Measurements from ENCODE around the gene TRAF7.
"Not testable (repeated sequence)": the region's sequence is repeated elsewhere in the genome, so short reads cannot be mapped to it uniquely, and the experiment has no call there.

The TRAF7 gene

GRCh38 chr16:2186064-2186463 is 30.5 kb downstream of the TRAF7 start:
- DNase-seq, result no peak

- no peak for DNase-seq
These were observed 30.9 kb downstream of the TRAF7 start for GRCh38 chr16:2186505-2186904.

GRCh38 chr16:2187212-2187611 is 31.6 kb downstream of the TRAF7 start:
- DNase-seq, result no peak

- no peak for DNase-seq
These were observed 32.8 kb downstream of the TRAF7 start for GRCh38 chr16:2188395-2188794.

GRCh38 chr16:2189252-2189893 is 33.8 kb downstream of the TRAF7 start:
- no peak for DNase-seq

GRCh38 chr16:2190002-2190658 is 34.5 kb downstream of the TRAF7 start:
- DNase-seq, result no peak

- DNase-seq, result no peak
These were observed 35.3 kb downstream of the TRAF7 start for GRCh38 chr16:2190659-2191445.

GRCh38 chr16:2191446-2191706 is 35.8 kb downstream of the TRAF7 start:
- no peak for DNase-seq

GRCh38 chr16:2194166-2194834 is 38.7 kb downstream of the TRAF7 start:
- peak; percentile 58 for DNase-seq

GRCh38 chr16:2194852-2195321 is 39.3 kb downstream of the TRAF7 start:
- peak; percentile 24 for DNase-seq

- no peak for DNase-seq
These were observed 40.0 kb downstream of the TRAF7 start for GRCh38 chr16:2195322-2196161.

- no peak for DNase-seq
These were observed 40.8 kb downstream of the TRAF7 start, which contains the start of gene CASKIN1 for GRCh38 chr16:2196162-2196980. Gene CASKIN1 (minus strand): TSS chr16:2196605. CDS start chr16:2196432, 173 bp downstream.

- no peak for DNase-seq
These were observed 41.5 kb downstream of the TRAF7 start for GRCh38 chr16:2196981-2197511.

GRCh38 chr16:2197765-2198164 is 42.2 kb downstream of the TRAF7 start:
- DNase-seq, result no peak

GRCh38 chr16:2198283-2198682 is 42.7 kb downstream of the TRAF7 start:
- DNase-seq, result no peak

GRCh38 chr16:2199095-2199494 is 43.5 kb downstream of the TRAF7 start:
- no peak for DNase-seq

- no peak for DNase-seq
These were observed 44.1 kb downstream of the TRAF7 start for GRCh38 chr16:2199621-2200139.

GRCh38 chr16:2200313-2200712 is 44.7 kb downstream of the TRAF7 start:
- DNase-seq, result no peak

- not testable (repeated sequence) for DNase-seq
These were observed 47.6 kb downstream of the TRAF7 start for GRCh38 chr16:2203119-2203688.

GRCh38 chr16:2204416-2205103 is 49.0 kb downstream of the TRAF7 start:
- no peak for DNase-seq

All from HCEC 1CT (cell line).